ENCODE results near the gene HNF1B.

- TF ChIP-seq POLR2AphosphoS5 (IDR thresholded peaks at IDR 0.05; ENCODE audit: low read depth, low read length) = no peak
- no peak for TF ChIP-seq ZBTB33 (IDR thresholded peaks at IDR 0.05; ENCODE audit: borderline replicate concordance, low read depth)
- TF ChIP-seq USF2 (IDR thresholded peaks at IDR 0.05; ENCODE audit: borderline replicate concordance, low read depth, low read length) = no peak
- TF ChIP-seq CTCF (IDR thresholded peaks at IDR 0.05) = no peak
- TF ChIP-seq EP300 (IDR thresholded peaks at IDR 0.05; ENCODE audit: borderline replicate concordance in 1 of 2, low read depth in 1 of 2, low read length in 1 of 2) = no peak
- TF ChIP-seq RCOR1 (IDR thresholded peaks at IDR 0.05; ENCODE audit: low read length) = no peak
- no peak for TF ChIP-seq GABPA (IDR thresholded peaks at IDR 0.05; ENCODE audit: low read depth)
- TF ChIP-seq RAD21 (IDR thresholded peaks at IDR 0.05; ENCODE audit: low read length) = no peak
- TF ChIP-seq TAF1 (IDR thresholded peaks at IDR 0.05; ENCODE audit: borderline replicate concordance, low read depth, low read length) = no peak
Measured at GRCh38 chr17:37744633-37744927, 279 bp downstream of the HNF1B start.

All from SK-N-SH (cell line).